Suprapubic skin (tissue), 4 donors: ENCODE measurements around the gene PPP1R14C.

ENCODE experiments used
- EP300 ChIP-seq: sonication (generic); formaldehyde crosslinking; IDR thresholded peaks from one replicate; pipeline ENCODE4 v1.6.1; 2017; ENCODE audit warnings: antibody characterized with exemption
- POLR2A ChIP-seq, 2 donors: fragments of 450-650 bp; IDR thresholded peaks; one replicate each; pipeline ENCODE4 v1.6.1; 2017; ENCODE audit warnings: antibody characterized with exemption in 2 of 2, mild to moderate bottlenecking in 2 of 2, moderate library complexity in 2 of 2
- POLR2AphosphoS5 ChIP-seq, 3 donors: sonication (generic); formaldehyde crosslinking; IDR thresholded peaks; one replicate each; pipeline ENCODE4 v1.6.1; 2017; ENCODE audit warnings: antibody characterized with exemption in 3 of 3
- TF ChIP-seq, protein P1 (sequence below), 2 donors: fragments of 200-600 bp in 1 of 2; fragments of 450-650 bp in 1 of 2; sonication (generic) in 1 of 2; IDR thresholded peaks; one replicate each; pipeline ENCODE4 v1.5.1; 2016 to 2019; ENCODE audit warnings: antibody characterized with exemption in 2 of 2, mild to moderate bottlenecking in 1 of 2, moderate library complexity in 1 of 2

DNA sequence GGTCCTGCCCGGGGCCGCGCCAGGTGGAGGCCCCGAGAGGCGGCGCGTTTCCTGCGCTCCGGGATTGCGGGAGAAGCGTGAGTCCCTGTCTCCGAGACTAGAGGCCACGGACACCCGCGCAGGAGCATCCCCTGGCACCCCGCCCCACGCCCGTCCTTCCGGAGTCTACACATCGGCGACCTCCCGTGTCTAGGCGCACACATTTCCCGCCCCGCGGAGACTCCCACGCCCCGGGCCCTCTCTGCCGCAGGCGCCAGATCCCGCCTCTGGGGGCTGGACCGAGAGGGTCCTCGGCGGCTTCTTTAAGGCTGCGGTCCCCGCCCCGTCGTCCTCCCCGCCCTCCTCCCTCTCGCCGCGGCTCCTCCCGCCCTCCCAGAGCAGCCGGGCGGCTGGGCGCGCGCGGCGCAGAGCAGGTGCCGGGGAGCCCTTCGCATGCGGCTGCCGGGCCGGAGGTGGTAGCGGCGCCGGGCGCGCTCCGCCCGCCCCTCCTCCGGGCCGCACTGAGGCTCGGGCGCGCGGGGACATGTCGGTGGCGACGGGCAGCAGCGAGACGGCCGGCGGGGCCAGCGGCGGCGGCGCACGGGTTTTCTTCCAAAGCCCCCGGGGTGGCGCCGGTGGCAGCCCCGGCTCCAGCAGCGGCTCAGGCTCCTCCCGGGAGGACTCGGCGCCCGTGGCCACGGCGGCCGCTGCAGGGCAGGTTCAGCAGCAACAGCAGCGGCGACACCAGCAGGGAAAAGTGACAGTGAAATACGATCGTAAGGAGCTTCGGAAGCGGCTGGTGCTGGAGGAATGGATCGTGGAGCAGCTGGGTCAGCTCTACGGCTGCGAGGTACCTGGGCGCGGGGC is at the start of gene PPP1R14C:
- TF ChIP-seq, protein P1, sequence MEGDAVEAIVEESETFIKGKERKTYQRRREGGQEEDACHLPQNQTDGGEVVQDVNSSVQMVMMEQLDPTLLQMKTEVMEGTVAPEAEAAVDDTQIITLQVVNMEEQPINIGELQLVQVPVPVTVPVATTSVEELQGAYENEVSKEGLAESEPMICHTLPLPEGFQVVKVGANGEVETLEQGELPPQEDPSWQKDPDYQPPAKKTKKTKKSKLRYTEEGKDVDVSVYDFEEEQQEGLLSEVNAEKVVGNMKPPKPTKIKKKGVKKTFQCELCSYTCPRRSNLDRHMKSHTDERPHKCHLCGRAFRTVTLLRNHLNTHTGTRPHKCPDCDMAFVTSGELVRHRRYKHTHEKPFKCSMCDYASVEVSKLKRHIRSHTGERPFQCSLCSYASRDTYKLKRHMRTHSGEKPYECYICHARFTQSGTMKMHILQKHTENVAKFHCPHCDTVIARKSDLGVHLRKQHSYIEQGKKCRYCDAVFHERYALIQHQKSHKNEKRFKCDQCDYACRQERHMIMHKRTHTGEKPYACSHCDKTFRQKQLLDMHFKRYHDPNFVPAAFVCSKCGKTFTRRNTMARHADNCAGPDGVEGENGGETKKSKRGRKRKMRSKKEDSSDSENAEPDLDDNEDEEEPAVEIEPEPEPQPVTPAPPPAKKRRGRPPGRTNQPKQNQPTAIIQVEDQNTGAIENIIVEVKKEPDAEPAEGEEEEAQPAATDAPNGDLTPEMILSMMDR (IDR thresholded peaks at IDR 0.05), result no peak
- TF ChIP-seq POLR2A (IDR thresholded peaks at IDR 0.05), result no peak
- no peak for TF ChIP-seq EP300
- TF ChIP-seq POLR2AphosphoS5 (IDR thresholded peaks at IDR 0.05), result no peak
